ENCODE data around the gene EIF2S3. TPM values are rescaled to one million over a fixed set of nuclear protein-coding genes. Genes with fewer than 3 reads are reported as not detected.

The EIF2S3 gene
- total and polyA plus RNA-seq, 2 of the 8 experiments (the other 6 are each of a cell fraction or from before 2014, with no cell fraction given), result 65.5 to 259 TPM

DNA sequence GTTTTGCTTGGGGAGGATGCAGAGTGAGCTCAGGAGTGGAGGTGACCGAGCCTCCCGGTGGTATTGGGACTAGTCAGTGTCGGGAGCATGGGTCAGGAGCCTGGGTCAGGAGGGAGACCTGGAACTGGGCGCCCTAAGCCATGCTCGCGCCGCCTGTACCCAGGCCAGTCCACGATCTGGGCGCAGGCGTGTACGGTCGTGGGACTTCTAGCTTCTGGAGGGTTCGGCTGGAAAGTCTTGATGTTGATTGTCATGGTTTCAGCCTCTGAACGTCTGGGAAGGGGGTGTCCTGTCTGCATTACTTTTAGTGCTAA, 244 bp downstream of the EIF2S3 start:
- Histone ChIP-seq H2BK15ac (ENCODE audit: low read length) (no peak overlapping the region), H3K23me2 (ENCODE audit: low read depth, low read length) (0 out of 2 replicates have a peak, but pooled peaks cover 3% of the 10 kb centered on the region), H3K56ac (replicated peaks; ENCODE audit: insufficient read length, low read depth, low read length) (peak overlapping the region; percentile 98), H3K9ac (replicated peaks in 1 of 4; ENCODE audit: extremely low read depth in 1 of 4, low read depth in 3 of 4, low read length in 3 of 4) (peak overlapping the region; percentile 70 to 98 (median 96); a peak in 6 of 7 replicates), H3K23ac (ENCODE audit: insufficient read length) (no peak overlapping the region), H3K36me3 (ENCODE audit: control insufficient read depth in 2 of 4, insufficient read depth in 4 of 4, low read length in 3 of 4) (peaks cover 7 to 31% (median 19%) of the 10 kb centered on the region in 4 experiments; a peak in 7 of 8 replicates), H4K20me1 (replicated peaks in 1 of 2; ENCODE audit: control insufficient read depth in 1 of 2, insufficient read depth in 2 of 2, low read length in 2 of 2) (no peaks in the 10 kb centered on the region), H3K4ac (replicated peaks; ENCODE audit: insufficient read length, low read depth, low read length) (no peak overlapping the region), H3K18ac (ENCODE audit: extremely low read depth, low read length) (peak overlapping the region; percentile 87), H3K9me3 (ENCODE audit: insufficient read depth in 2 of 2, low read depth in 1 of 2, low read length in 1 of 2) (no peaks in the 10 kb centered on the region), H2BK5ac (ENCODE audit: low read depth, low read length) (peak overlapping the region; percentile 100), H3K4me1 (replicated peaks in 1 of 4; ENCODE audit: control insufficient read depth in 3 of 4, insufficient read depth in 4 of 4, low read length in 3 of 4) (peaks cover 0 to 2% (median 0%) of the 10 kb centered on the region in 4 experiments; a peak in 1 of 7 replicates), H2BK120ac (replicated peaks; ENCODE audit: low read depth, low read length) (no peak overlapping the region), H4K8ac (ENCODE audit: extremely low read depth, insufficient read depth, low read length) (peak overlapping the region; percentile 99), H2BK20ac (ENCODE audit: low read length) (no peak overlapping the region), H4K5ac (ENCODE audit: insufficient read length, low read depth, low read length) (peak overlapping the region; percentile 99), H3K4me2 (ENCODE audit: insufficient read depth in 1 of 2, low read depth in 2 of 2, low read length in 2 of 2) (no peak overlapping the region; a peak in 2 of 4 replicates), H3K79me2 (ENCODE audit: control insufficient read depth in 1 of 2, insufficient read depth in 2 of 2, low read length in 2 of 2) (peaks cover 0 to 17% of the 10 kb centered on the region in 2 experiments; a peak in 2 of 4 replicates), H3K4me3 (ENCODE audit: extremely low read depth in 1 of 4, insufficient read depth in 2 of 4, low read depth in 3 of 4, low read length in 4 of 4) (peak overlapping the region in 2 of 4 experiments; percentile 85 to 87; a peak in 3 of 8 replicates), H3K14ac (ENCODE audit: insufficient read length) (no peak overlapping the region), H2AFZ (ENCODE audit: low read length) (no peak overlapping the region), H4K91ac (replicated peaks; ENCODE audit: insufficient read length, low read length) (peak overlapping the region; percentile 97), H3K79me1 (ENCODE audit: low read depth, low read length) (no peaks in the 10 kb centered on the region), H3K27me3 (replicated peaks in 1 of 4; ENCODE audit: control insufficient read depth in 3 of 4, extremely low read depth in 1 of 4, insufficient read depth in 3 of 4, low read length in 3 of 4) (no peaks in the 10 kb centered on the region), H2BK12ac (ENCODE audit: low read depth, low read length) (no peak overlapping the region; the same call in 1 of the 2 replicates), H2AK5ac (ENCODE audit: low read depth, low read length) (peak overlapping the region; percentile 65), H3K27ac (ENCODE audit: low read depth, low read length) (peak overlapping the region; percentile 99)
- POLR2A ChIA-PET (ENCODE audit: partially characterized antibody), result interaction anchor here (1.1 to 9.2 kb wide), 17 partner anchors 14 to 312 kb away, joined by 3 to 160 read pairs (median 4); partner anchors contain the start of genes ACOT9, APOO, CXorf58 and KLHL15
- FAIRE-seq, result no peak
- no peak for DNase-seq (ENCODE audit: low read depth in 1 of 2, low spot score in 2 of 2)
- 0% methylated on average over 3 of the region's 14 CpGs; no CpG with 5 or more reads in 1 of the 2 experiments for WGBS, 2 experiments (ENCODE audit: extremely low coverage in 1 of 2, insufficient coverage in 1 of 2, insufficient read length in 1 of 2, insufficient replicate concordance in 2 of 2, low coverage in 1 of 2, low lambda C conversion rate in 2 of 2, missing lambda C conversion rate in 1 of 2)
- TF ChIP-seq NANOG (IDR thresholded peaks at IDR 0.05; ENCODE audit: insufficient read depth, low read depth, low read length, poor library complexity, severe bottlenecking) (no peak), SP1 (IDR thresholded peaks at IDR 0.05; ENCODE audit: low read depth, low read length) (0 out of 2 replicates have a peak, but pooled peaks have one; percentile 5), KDM5A (IDR thresholded peaks at IDR 0.05; ENCODE audit: low read length) (0 out of 2 replicates have a peak, but pooled peaks have one; percentile 11), CREB1 (IDR thresholded peaks at IDR 0.05) (no peak), TEAD4 (IDR thresholded peaks at IDR 0.05; ENCODE audit: low read depth, low read length) (no peak)
- CTCF ChIA-PET (ENCODE audit: partially characterized antibody), result interaction anchor here (0.7 to 3.6 kb wide), 12 partner anchors 10 to 304 kb away, joined by 3 to 23 read pairs (median 5); partner anchors contain the start of genes APOO, CXorf58 and KLHL15

Data from H1 (cell line).